ENCODE measurements around the gene SPAG5.

GRCh38 chr17:28598389-28598788 is 436 bp downstream of the SPAG5 start:
- no peak for TF ChIP-seq CTCF (conservative IDR thresholded peaks at IDR 0.05; ENCODE audit: low read length)
- TF ChIP-seq EZH2phosphoT487 (IDR thresholded peaks at IDR 0.05; ENCODE audit: borderline replicate concordance), result no peak
